Endodermal cell (in vitro differentiated cells): ENCODE results near the gene RUNX2. TPM values are rescaled to one million over a fixed set of nuclear protein-coding genes. Genes with fewer than 3 reads are reported as not detected.

ENCODE experiments used
- DNase-seq: peaks from one replicate; pipeline ENCODE4 v3.0.0-alpha.2; 2017
- H3K27ac ChIP-seq: 2 replicates; pipeline ENCODE4 v1.5.1; 2013; ENCODE audit warnings: mild to moderate bottlenecking, low read depth, low read length, moderate library complexity
- H3K27me3 ChIP-seq: 2 replicates; pipeline ENCODE4 v1.6.1; 2013; ENCODE audit warnings: mild to moderate bottlenecking, low read length, moderate library complexity; ENCODE audit not compliant: insufficient read depth, control insufficient read depth, poor library complexity, severe bottlenecking
- H3K36me3 ChIP-seq: 2 replicates; pipeline ENCODE4 v1.7.0; 2013; ENCODE audit warnings: mild to moderate bottlenecking, low read length, moderate library complexity; ENCODE audit not compliant: control insufficient read depth, insufficient read depth
- H3K4me1 ChIP-seq: one replicate; pipeline ENCODE4 v1.7.0; 2013; ENCODE audit warnings: low read length; ENCODE audit not compliant: control insufficient read depth, insufficient read depth
- H3K4me3 ChIP-seq: 2 replicates; pipeline ENCODE4 v1.5.1; 2013; ENCODE audit warnings: mild to moderate bottlenecking, low read length, moderate library complexity
- H3K9ac ChIP-seq: 2 replicates; pipeline ENCODE4 v1.6.1; 2013; ENCODE audit warnings: mild to moderate bottlenecking, low read length, moderate library complexity; ENCODE audit not compliant: poor library complexity, severe bottlenecking; ENCODE audit errors: extremely low read depth
- H3K9me3 ChIP-seq: 2 replicates; pipeline ENCODE4 v1.6.1; 2013; ENCODE audit warnings: mild to moderate bottlenecking, low read length, moderate library complexity; ENCODE audit not compliant: control insufficient read depth
- H3K27ac Mint-ChIP-seq: 2 replicates; pipeline ENCODE4 v1.8.0; 2020; ENCODE audit warnings: mixed read lengths
- H3K27me3 Mint-ChIP-seq: 2 replicates; pipeline ENCODE4 v1.8.0; 2021; ENCODE audit warnings: mild to moderate bottlenecking, mixed read lengths; ENCODE audit not compliant: insufficient read depth
- H3K36me3 Mint-ChIP-seq: 2 replicates; pipeline ENCODE4 v1.8.0; 2020; ENCODE audit warnings: low read depth, mixed read lengths
- H3K4me1 Mint-ChIP-seq: 2 replicates; pipeline ENCODE4 v1.8.0; 2020; ENCODE audit warnings: mixed read lengths
- H3K4me3 Mint-ChIP-seq: 2 replicates; pipeline ENCODE4 v1.8.0; 2020; ENCODE audit warnings: mild to moderate bottlenecking, moderate library complexity, mixed read lengths
- H3K9me3 Mint-ChIP-seq: 2 replicates; pipeline ENCODE4 v1.8.0; 2020; ENCODE audit warnings: mild to moderate bottlenecking, mixed read lengths
- CTCF ChIP-seq: fragments of 200-600 bp; sonication (generic); conservative IDR thresholded peaks from 2 replicates; pipeline ENCODE4 v1.5.0; 2021; ENCODE audit warnings: antibody characterized with exemption, mild to moderate bottlenecking
- WGBS, 2 experiments: methylation state at CpG; one replicate each; pipeline versions ENCODE4 v1.1.5 to v1.1.7; 2013; ENCODE audit warnings: missing lambda C conversion rate in 2 of 2, mixed read lengths in 1 of 2; ENCODE audit not compliant: insufficient coverage in 1 of 2, insufficient read length in 1 of 2; 5-methylcytosine and 5-hydroxymethylcytosine counted together
- total RNA-seq, 2 donors: library from RNA; stranded (reverse); fragmentation: NEBNext Ultra II Directional in 1 of 2; extraction: Animal tissue kit (Norgen Biotek cat#: 25700) in 1 of 2; gene quantifications; 2 replicates in 1 of 2; 3 replicates in 1 of 2; pipeline ENCODE4 v1.2.1, GENCODE V29; 2021

The RUNX2 gene
- total RNA-seq, 2 donors from 2014 or later: 0.18 to 0.26 TPM

- H3K4me1 ChIP-seq: no peaks in the 10 kb centered on the region
- no peak overlapping the region for H3K4me3 Mint-ChIP-seq
- H3K9me3 Mint-ChIP-seq: no peaks in the 10 kb centered on the region
- no peak overlapping the region for H3K4me3 ChIP-seq
- no peaks in the 10 kb centered on the region for H3K36me3 Mint-ChIP-seq
- H3K27me3 Mint-ChIP-seq: peaks cover 5% of the 10 kb centered on the region
- TF ChIP-seq CTCF: no peak
- H3K4me1 Mint-ChIP-seq: peaks cover 6% of the 10 kb centered on the region
- H3K36me3 ChIP-seq: no peaks in the 10 kb centered on the region
- H3K9me3 ChIP-seq: no peaks in the 10 kb centered on the region
- WGBS, 2 experiments: 98% methylated on average over 2 of the region's 2 CpGs; no CpG with 5 or more reads in 1 of the 2 experiments
- no peaks in the 10 kb centered on the region for H3K27me3 ChIP-seq
- H3K9ac ChIP-seq: no peak overlapping the region
- DNase-seq: no peak
- no peak overlapping the region for H3K27ac Mint-ChIP-seq
- no peak overlapping the region for H3K27ac ChIP-seq
These were observed 105.6 kb downstream of the RUNX2 start for GRCh38 chr6:45433533-45434380.

- Histone ChIP-seq H3K27me3 (no peaks in the 10 kb centered on the region), H3K4me3 (no peak overlapping the region), H3K36me3 (no peaks in the 10 kb centered on the region), H3K4me1 (no peaks in the 10 kb centered on the region), H3K9me3 (no peaks in the 10 kb centered on the region), H3K27ac (no peak overlapping the region), H3K9ac (no peak overlapping the region)
- Mint-ChIP-seq H3K36me3 (no peaks in the 10 kb centered on the region), H3K4me1 (peaks cover 6% of the 10 kb centered on the region), H3K27ac (no peak overlapping the region), H3K4me3 (no peak overlapping the region), H3K27me3 (peaks cover 2% of the 10 kb centered on the region), H3K9me3 (no peaks in the 10 kb centered on the region)
- no peak for DNase-seq
- no peak for TF ChIP-seq CTCF
These were observed 106.2 kb downstream of the RUNX2 start for GRCh38 chr6:45434381-45434700.

- no peaks in the 10 kb centered on the region for H3K36me3 ChIP-seq
- peaks cover 6% of the 10 kb centered on the region for H3K4me1 Mint-ChIP-seq
- peaks cover 3% of the 10 kb centered on the region for H3K27me3 Mint-ChIP-seq
- no peaks in the 10 kb centered on the region for H3K9me3 ChIP-seq
- no peak for DNase-seq
- no peak overlapping the region for H3K27ac Mint-ChIP-seq
- no peaks in the 10 kb centered on the region for H3K9me3 Mint-ChIP-seq
- no peaks in the 10 kb centered on the region for H3K27me3 ChIP-seq
- no peak overlapping the region for H3K4me3 ChIP-seq
- H3K9ac ChIP-seq: no peak overlapping the region
- no peak for TF ChIP-seq CTCF
- H3K27ac ChIP-seq: no peak overlapping the region
- no peaks in the 10 kb centered on the region for H3K36me3 Mint-ChIP-seq
- no peaks in the 10 kb centered on the region for H3K4me1 ChIP-seq
- no peak overlapping the region for H3K4me3 Mint-ChIP-seq
- 90% methylated on average over 5 to 7 of the region's 7 CpGs for WGBS, 2 experiments
These were observed 108.7 kb downstream of the RUNX2 start for GRCh38 chr6:45436544-45437438.
